ENCODE results near the gene GNAQ.
"Not testable (repeated sequence)": the region's sequence is repeated elsewhere in the genome, so short reads cannot be mapped to it uniquely, and the experiment has no call there.

GRCh38 chr9:77690723-77691122 is 340.9 kb downstream of the GNAQ start:
- TF ChIP-seq, protein P1, sequence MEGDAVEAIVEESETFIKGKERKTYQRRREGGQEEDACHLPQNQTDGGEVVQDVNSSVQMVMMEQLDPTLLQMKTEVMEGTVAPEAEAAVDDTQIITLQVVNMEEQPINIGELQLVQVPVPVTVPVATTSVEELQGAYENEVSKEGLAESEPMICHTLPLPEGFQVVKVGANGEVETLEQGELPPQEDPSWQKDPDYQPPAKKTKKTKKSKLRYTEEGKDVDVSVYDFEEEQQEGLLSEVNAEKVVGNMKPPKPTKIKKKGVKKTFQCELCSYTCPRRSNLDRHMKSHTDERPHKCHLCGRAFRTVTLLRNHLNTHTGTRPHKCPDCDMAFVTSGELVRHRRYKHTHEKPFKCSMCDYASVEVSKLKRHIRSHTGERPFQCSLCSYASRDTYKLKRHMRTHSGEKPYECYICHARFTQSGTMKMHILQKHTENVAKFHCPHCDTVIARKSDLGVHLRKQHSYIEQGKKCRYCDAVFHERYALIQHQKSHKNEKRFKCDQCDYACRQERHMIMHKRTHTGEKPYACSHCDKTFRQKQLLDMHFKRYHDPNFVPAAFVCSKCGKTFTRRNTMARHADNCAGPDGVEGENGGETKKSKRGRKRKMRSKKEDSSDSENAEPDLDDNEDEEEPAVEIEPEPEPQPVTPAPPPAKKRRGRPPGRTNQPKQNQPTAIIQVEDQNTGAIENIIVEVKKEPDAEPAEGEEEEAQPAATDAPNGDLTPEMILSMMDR (conservative IDR thresholded peaks at IDR 0.05; ENCODE audit: low read depth, low read length), result not testable (repeated sequence)
- TF ChIP-seq BHLHE40 (IDR thresholded peaks at IDR 0.05; ENCODE audit: low read depth, low read length); RAD21 (IDR thresholded peaks at IDR 0.05; ENCODE audit: low read length); MXI1 (IDR thresholded peaks at IDR 0.05; ENCODE audit: borderline replicate concordance, low read depth, low read length); POLR2A (IDR thresholded peaks at IDR 0.05; ENCODE audit: low read depth, low read length); RFX5 (IDR thresholded peaks at IDR 0.05; ENCODE audit: low read depth, low read length); SMC3 (IDR thresholded peaks at IDR 0.05; ENCODE audit: low read depth, low read length); FOS (IDR thresholded peaks at IDR 0.05; ENCODE audit: low read depth, low read length); RCOR1 (IDR thresholded peaks at IDR 0.05; ENCODE audit: insufficient replicate concordance, low read length); CEBPB (IDR thresholded peaks at IDR 0.05; ENCODE audit: low read depth, low read length); MAFK (IDR thresholded peaks at IDR 0.05; ENCODE audit: low read depth, low read length): not testable (repeated sequence)
- TF ChIP-seq, protein P2, sequence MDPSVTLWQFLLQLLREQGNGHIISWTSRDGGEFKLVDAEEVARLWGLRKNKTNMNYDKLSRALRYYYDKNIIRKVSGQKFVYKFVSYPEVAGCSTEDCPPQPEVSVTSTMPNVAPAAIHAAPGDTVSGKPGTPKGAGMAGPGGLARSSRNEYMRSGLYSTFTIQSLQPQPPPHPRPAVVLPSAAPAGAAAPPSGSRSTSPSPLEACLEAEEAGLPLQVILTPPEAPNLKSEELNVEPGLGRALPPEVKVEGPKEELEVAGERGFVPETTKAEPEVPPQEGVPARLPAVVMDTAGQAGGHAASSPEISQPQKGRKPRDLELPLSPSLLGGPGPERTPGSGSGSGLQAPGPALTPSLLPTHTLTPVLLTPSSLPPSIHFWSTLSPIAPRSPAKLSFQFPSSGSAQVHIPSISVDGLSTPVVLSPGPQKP (IDR thresholded peaks at IDR 0.05; ENCODE audit: borderline replicate concordance, low read depth, low read length), result not testable (repeated sequence)

Measured in IMR-90 (cell line).